ENCODE results near the gene UNC79.

Gene UNC79

GRCh38 chr14:93675651-93676050, 244.9 kb downstream of the UNC79 start:
- DNase-seq = no peak

- no peak for DNase-seq
Observed at GRCh38 chr14:93676416-93676958, 245.7 kb downstream of the UNC79 start.

DNA sequence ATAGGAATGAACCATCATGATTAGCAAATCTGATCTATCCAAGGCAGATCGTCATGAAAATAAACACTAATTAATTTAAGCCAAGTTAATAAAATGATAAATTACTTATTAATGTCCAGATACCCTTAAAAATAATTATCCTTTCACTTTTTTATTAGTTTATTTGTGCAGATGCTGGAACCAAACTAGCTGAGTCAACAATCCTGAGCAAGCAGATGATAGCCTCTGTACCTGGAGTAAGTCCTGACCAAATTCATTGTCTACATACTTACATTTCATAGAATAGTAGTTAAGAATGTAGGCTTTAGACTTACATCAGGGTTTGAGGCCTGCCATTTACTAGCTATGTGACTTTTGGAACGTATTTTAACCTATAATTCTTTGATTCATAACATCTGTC, 251.7 kb downstream of the UNC79 start:
- DNase-seq = no peak

- DNase-seq = no peak
Observed at GRCh38 chr14:93683226-93683625, 252.5 kb downstream of the UNC79 start.

DNA sequence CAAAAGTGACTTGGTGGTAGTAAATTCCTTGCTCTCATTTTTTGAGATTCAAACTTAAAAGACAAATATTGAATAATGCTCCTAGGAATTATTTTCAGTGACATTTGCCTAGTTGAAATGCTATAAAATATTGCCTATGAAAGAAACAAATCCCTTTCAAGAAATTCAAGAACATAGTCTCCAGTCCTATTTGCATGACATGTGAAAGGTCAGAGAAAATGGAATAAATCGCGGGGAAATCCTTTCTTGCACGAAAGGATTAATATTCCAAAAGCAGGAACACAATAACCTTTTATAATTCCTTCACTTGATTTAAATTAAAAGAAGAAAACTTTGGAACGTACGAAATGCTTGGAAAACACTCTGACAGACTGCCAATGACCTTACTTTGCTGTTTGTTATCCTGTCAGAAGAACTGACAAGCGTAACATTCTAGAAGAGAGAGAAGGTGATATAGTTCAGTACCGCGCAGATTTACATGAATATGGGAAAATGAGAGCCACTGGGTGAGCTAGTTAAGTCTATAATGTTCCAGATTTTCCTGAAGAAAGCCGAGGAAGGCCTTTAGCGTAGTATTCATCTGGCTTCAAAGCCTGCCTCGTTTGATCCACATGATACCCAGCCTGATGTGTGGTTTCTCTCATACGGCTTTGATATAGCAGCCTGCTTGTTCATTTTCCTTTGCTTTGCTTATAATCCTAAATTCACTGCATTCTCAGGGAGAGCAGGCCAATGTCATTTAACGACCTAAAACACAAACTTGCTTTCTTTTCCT, 254.6 kb downstream of the UNC79 start:
- no peak for DNase-seq

DNA sequence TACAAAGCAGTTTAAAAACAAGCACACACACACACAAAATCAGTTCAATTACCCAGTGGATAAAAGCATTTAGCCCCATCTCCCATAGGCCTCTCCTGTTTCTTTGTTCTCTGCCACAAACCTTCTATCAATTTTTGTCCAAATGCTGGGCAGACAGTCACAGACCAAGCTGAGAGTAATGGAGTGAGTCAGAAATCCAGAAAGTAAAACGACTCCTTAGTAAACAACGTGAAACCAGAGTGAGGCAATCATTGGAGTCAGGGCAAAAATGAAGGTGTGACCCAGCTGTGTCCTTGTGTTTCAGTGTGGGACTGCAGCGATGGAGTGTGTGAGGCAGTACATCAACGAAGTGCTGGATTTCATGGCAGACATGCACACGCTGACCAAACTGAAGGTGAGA, 255.5 kb downstream of the UNC79 start:
- DNase-seq = no peak

- no peak for DNase-seq
Observed at GRCh38 chr14:93688239-93688666, 257.5 kb downstream of the UNC79 start.

GRCh38 chr14:93688820-93689219, 258.1 kb downstream of the UNC79 start:
- DNase-seq = no peak

GRCh38 chr14:93690146-93690545, 259.4 kb downstream of the UNC79 start:
- no peak for DNase-seq

- no peak for DNase-seq
Observed at GRCh38 chr14:93691042-93691780, 260.5 kb downstream of the UNC79 start.

DNA sequence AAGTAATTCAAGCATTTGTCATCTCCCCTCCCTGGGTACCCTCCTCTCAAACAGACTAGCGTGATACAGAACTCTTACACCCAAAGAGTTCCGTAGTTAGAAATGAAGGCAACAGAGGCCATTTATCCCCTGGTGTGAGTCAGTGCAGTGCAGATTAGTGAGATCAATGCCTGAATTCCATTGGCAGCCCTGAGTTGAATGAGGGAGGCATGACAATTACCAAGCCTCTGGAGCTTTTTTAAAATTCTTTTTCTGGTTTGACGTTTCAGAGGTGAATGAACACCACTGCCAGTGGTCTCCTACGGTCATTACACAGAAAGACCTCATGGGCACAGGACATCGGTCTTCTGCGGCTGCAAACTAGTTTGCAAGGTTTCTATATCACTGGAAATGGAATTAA, 263.2 kb downstream of the UNC79 start:
- no peak for DNase-seq

GRCh38 chr14:93700928-93701327, 270.2 kb downstream of the UNC79 start:
- no peak for DNase-seq

GRCh38 chr14:93701562-93701961, 270.8 kb downstream of the UNC79 start:
- DNase-seq = no peak

DNA sequence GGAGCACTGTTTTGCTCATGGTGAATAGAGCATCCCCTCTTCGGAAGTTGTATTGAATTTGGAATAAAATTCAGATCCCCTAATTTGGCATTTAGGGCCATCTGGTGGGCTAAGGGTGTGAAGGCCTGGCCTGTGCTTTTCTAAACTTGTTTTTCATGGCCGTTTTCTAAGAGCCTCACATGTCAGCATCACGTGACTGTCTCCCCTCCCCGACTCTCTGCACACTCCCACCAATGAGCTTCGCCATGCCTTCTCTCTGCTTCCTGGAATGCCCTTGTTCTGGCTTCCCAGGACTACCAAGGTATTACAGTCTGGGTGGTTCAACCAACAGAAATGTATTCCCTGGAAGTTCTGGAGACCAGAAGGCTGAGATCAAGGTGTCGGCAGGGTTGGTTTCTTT, 272.2 kb downstream of the UNC79 start:
- DNase-seq = no peak

- no peak for DNase-seq
Observed at GRCh38 chr14:93703941-93704340, 273.2 kb downstream of the UNC79 start.

DNA sequence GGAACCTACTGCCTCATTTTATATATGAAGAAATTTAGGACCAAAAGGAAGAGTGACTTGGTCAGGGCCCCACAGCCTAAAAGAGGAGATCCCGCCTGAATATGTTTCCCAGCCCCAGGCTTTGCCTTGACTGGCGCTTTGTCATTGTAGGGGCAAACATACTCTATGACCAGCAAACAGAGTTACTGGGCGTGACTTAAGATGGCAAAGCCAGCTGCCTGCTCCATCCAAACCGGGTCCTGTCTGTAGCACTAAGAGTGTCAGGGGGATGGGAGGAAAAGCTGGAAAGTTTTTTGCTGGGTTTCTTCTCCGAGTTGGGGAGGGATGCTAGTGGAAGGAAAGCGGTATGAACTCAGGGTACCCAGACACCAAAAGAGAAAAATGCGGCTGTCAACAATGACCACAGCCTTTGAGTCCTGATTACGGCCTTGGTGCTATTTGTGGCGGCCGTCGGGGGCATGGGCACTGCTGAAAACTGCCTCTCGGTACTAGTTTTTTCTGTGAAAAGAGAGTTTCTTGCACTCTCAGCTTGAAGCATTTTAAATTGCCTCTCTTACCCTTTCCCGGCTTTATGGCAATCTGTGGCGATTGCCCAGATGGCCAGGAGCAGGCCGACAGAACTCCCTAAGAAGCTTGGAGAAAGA, 274.9 kb downstream of the UNC79 start:
- DNase-seq = no peak

DNA sequence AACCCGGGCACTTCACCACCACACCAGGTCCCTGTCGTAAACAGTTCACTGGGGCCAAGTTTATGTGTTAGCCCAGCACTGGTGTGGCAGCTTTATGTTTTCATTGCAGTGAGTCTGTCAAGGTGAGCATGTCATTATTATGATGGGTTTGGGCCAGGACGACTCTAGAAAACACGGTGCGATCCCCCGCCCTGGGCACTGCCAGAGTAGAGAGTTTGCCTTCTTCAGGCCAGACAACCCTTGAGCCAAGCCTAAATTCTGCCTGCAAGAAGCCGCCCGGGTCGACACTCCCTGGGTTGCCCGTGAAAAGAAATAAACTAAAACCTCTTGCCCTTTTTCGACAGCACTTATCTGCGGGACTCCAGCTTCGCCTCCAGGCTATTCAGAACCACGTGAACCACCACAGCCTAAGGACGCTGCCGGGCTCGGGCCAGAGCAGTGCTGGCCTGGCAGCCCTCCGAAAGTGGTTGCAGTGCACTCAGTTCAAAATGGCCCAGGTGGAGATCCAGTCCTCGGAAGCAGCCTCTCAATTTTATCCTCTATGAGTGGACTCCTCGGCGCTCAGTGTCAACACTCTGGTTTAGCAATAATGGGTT, 275.7 kb downstream of the UNC79 start:
- no peak for DNase-seq

- DNase-seq = no peak
Observed at GRCh38 chr14:93707475-93707874, 276.7 kb downstream of the UNC79 start.

DNA sequence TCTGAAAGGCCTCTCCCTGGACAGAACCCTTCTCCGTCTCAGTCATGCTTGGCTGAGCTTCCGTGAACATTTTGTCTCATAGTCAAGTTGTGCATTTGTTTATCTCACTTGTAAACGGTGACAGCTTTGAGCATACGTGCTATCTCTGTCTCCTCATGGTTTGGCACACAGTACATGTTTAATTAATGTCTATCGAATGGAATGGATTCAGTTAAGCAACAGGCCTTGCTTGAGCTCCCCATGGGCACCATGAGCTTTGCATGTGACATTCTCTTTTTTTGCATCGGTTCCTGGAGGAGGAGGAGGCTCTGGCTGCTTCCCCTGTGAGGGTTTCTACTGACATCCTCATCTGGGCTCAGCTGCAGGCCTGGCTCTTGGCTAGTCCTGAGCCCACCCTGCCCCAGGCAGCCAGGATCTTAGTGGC, 277.6 kb downstream of the UNC79 start:
- DNase-seq = no peak

- no peak for DNase-seq
Observed at GRCh38 chr14:93708800-93709199, 278.1 kb downstream of the UNC79 start.

- no peak for DNase-seq
Observed at GRCh38 chr14:93709249-93709648, 278.5 kb downstream of the UNC79 start.

DNA sequence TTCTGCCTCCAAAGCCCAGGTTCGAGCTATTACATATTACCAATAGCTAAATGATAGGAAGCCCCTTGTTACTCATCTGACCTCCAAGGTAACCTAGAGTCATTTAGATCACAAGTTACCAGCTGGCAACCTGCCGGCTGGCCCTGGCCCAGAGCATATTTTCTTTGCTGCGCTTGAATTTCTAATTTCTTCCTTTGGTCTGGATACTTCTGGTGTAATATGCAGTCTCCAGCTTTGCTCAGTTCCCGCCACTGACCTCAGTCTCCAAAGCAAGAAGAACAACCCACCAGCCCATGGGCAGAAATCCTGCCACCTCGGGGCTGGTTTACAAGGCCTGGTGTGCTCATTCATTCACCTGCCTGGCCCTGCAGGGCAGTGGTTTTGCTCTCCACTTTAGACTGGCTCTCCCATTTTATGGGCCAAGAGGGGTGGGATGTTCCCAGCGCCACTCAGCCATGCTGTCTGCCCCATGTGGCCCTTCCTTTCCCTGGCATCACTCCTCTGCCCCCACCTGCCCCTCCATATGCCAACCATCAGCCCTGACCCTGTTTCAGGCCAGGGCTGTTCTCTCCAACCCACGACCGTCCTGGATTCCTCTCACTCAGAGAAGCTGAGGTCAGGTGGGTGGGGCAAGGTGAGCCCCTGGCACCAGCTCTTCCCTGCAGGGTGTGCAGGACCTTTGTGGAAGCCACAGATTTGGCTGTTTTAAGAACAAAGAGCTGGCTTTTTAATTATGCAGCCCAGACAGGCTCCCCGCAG, 281.5 kb downstream of the UNC79 start:
- no peak for DNase-seq

Data from stimulated activated naive CD4-positive, alpha-beta T cell (primary cell).